Panc1 (cell line): ENCODE results near the gene FOXP2. TPM values are rescaled to one million over a fixed set of nuclear protein-coding genes. Genes with fewer than 3 reads are reported as not detected.

Experiments used
- ATAC-seq: fragments of 200-7000 bp; cut with Tn5 transposase; 2 replicates; pipeline ENCODE4 v1.9.1; 2020; ENCODE audit warnings: mild to moderate bottlenecking, moderate library complexity
- BruUV-seq: library from RNA; stranded (reverse); fragments of 400-500 nt; replicated peaks from 2 replicates; lab custom pipeline; 2021; lab: Mats Ljungman, UMichigan
- CTCF ChIA-PET: fragments of 300-600 bp; sonication (Branson Sonifier 250); formaldehyde crosslinking; loops from one replicate; lab custom pipeline; 2022; ENCODE audit warnings: antibody characterized with exemption; lab: Charles Lee
- POLR2A ChIA-PET: fragments of 300-600 bp; sonication (Branson Sonifier 250); formaldehyde crosslinking; loops from one replicate; lab custom pipeline; 2022; ENCODE audit warnings: antibody characterized with exemption; lab: Charles Lee
- DNase-seq: peaks from one replicate; pipeline ENCODE4 v3.0.0-alpha.2; 2010; ENCODE audit warnings: low read depth, low spot score
- H3K27ac ChIP-seq: 2 replicates; pipeline ENCODE4 v1.5.1; 2011; ENCODE audit warnings: mild to moderate bottlenecking, low read length, inconsistent platforms
- H3K27me3 ChIP-seq: fragments of 200-500 bp; sonication (Bioruptor generic); 2 replicates; pipeline ENCODE4 v1.6.0; 2014; ENCODE audit warnings: low read length, inconsistent platforms; ENCODE audit not compliant: control insufficient read depth, insufficient read depth
- H3K36me3 ChIP-seq: fragments of 200-500 bp; sonication (Bioruptor generic); 2 replicates; pipeline ENCODE4 v1.5.1; 2014; ENCODE audit warnings: inconsistent platforms, mild to moderate bottlenecking, low read length, moderate library complexity; ENCODE audit not compliant: control insufficient read depth, insufficient read depth
- H3K4me1 ChIP-seq: 2 replicates; pipeline ENCODE4 v1.5.1; 2011; ENCODE audit warnings: inconsistent platforms, mild to moderate bottlenecking, low read length, moderate library complexity; ENCODE audit not compliant: control insufficient read depth, insufficient read depth
- H3K4me3 ChIP-seq, 2 experiments: 2 replicates each; pipeline ENCODE4 v1.5.1; 2011 to 2012; ENCODE audit warnings: low read depth in 2 of 2, low read length in 2 of 2, mild to moderate bottlenecking in 2 of 2, inconsistent platforms in 1 of 2, moderate library complexity in 1 of 2
- H3K9me3 ChIP-seq: fragments of 200-500 bp; sonication (Bioruptor generic); 2 replicates; pipeline ENCODE4 v1.5.1; 2014; ENCODE audit warnings: low read depth, mild to moderate bottlenecking, inconsistent platforms, low read length, moderate library complexity; ENCODE audit not compliant: control insufficient read depth, insufficient read depth
- POLR2AphosphoS5 ChIP-seq: IDR thresholded peaks from 2 replicates; pipeline ENCODE4 v1.6.1; 2012; ENCODE audit warnings: mild to moderate bottlenecking, low read depth, low read length, moderate library complexity
- SIN3A ChIP-seq: IDR thresholded peaks from 2 replicates; pipeline ENCODE4 v1.6.1; 2012; ENCODE audit warnings: low read depth, mild to moderate bottlenecking, low read length, moderate library complexity, borderline replicate concordance; ENCODE audit not compliant: insufficient read depth
- TCF7L2 ChIP-seq: IDR thresholded peaks from 2 replicates; pipeline ENCODE4 v1.6.1; 2011; ENCODE audit warnings: mild to moderate bottlenecking, low read depth, low read length, inconsistent platforms
- in situ Hi-C: cut with HindIII; loops from 2 replicates; pipeline ENCODE4 v1.10.0; 2016; ENCODE audit warnings: low sequenced_read_pairs, low pct_unique_long_range_greater_than_20kb
- intact Hi-C: fragments of 100-400 bp; cut with micrococcal nuclease; formaldehyde crosslinking; loops from one replicate; pipeline ENCODE4 v1.10.0; 2022; ENCODE audit not compliant: unreplicated experiment
- total RNA-seq: library from RNA; stranded (reverse); gene quantifications from one replicate; pipeline ENCODE4 v1.2.1, GENCODE V29; 2021; ENCODE audit not compliant: unreplicated experiment
- TF ChIP-seq, protein P1 (sequence below), 2 experiments: IDR thresholded peaks; 2 replicates each; pipeline ENCODE4 v1.6.1; 2011 to 2012; ENCODE audit warnings: low read depth in 2 of 2, control low read depth in 1 of 2, low read length in 1 of 2, mild to moderate bottlenecking in 1 of 2, moderate library complexity in 1 of 2; ENCODE audit not compliant: insufficient read depth in 1 of 2
- TF ChIP-seq, protein P2 (sequence below): fragments of 450-650 bp; IDR thresholded peaks from 2 replicates; pipeline ENCODE4 v1.5.1; 2017; ENCODE audit warnings: mild to moderate bottlenecking

Gene FOXP2
- total RNA-seq, 1 experiment from 2014 or later, result 0.54 TPM

GRCh38 chr7:114659409-114660125 lies 245.0 kb downstream of the FOXP2 start:
- in situ Hi-C loops, result no loop called here
- POLR2A ChIA-PET, result no interaction called here

DNA sequence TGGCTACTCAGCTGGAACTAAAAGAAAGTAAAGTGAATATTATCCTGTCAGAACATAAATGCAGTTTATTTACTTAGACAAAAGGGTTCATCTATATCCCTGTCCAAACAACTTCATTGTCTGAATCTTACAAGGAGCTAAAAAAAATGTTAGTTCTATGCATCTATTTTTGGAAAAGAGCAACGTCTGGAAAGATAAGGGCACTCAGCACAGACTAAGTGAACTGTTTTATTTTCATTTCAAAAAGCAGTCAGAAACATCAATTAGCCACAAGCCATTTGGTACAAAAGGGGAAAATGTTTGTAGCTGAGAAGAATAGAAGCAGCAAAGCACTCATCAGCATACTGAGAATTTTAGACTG lies 245.5 kb downstream of the FOXP2 start:
- ChIA-PET POLR2A (no interaction called here), CTCF (no interaction called here)
- Histone ChIP-seq H3K9me3 (no peaks in the 10 kb centered on the region), H3K4me3 (no peak overlapping the region), H3K27ac (no peak overlapping the region; the same call in 1 of the 2 replicates), H3K27me3 (no peaks in the 10 kb centered on the region), H3K4me1 (peaks cover 3% of the 10 kb centered on the region), H3K36me3 (no peaks in the 10 kb centered on the region)
- no peak for DNase-seq
- no peak for TF ChIP-seq TCF7L2
- no peak for TF ChIP-seq POLR2AphosphoS5
- TF ChIP-seq, protein P1, sequence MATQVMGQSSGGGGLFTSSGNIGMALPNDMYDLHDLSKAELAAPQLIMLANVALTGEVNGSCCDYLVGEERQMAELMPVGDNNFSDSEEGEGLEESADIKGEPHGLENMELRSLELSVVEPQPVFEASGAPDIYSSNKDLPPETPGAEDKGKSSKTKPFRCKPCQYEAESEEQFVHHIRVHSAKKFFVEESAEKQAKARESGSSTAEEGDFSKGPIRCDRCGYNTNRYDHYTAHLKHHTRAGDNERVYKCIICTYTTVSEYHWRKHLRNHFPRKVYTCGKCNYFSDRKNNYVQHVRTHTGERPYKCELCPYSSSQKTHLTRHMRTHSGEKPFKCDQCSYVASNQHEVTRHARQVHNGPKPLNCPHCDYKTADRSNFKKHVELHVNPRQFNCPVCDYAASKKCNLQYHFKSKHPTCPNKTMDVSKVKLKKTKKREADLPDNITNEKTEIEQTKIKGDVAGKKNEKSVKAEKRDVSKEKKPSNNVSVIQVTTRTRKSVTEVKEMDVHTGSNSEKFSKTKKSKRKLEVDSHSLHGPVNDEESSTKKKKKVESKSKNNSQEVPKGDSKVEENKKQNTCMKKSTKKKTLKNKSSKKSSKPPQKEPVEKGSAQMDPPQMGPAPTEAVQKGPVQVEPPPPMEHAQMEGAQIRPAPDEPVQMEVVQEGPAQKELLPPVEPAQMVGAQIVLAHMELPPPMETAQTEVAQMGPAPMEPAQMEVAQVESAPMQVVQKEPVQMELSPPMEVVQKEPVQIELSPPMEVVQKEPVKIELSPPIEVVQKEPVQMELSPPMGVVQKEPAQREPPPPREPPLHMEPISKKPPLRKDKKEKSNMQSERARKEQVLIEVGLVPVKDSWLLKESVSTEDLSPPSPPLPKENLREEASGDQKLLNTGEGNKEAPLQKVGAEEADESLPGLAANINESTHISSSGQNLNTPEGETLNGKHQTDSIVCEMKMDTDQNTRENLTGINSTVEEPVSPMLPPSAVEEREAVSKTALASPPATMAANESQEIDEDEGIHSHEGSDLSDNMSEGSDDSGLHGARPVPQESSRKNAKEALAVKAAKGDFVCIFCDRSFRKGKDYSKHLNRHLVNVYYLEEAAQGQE (IDR thresholded peaks at IDR 0.05; ENCODE audit: insufficient read depth in 1 of 2, low read depth in 2 of 2, low read length in 1 of 2), result no peak
- TF ChIP-seq SIN3A, result no peak
- TF ChIP-seq, protein P2, sequence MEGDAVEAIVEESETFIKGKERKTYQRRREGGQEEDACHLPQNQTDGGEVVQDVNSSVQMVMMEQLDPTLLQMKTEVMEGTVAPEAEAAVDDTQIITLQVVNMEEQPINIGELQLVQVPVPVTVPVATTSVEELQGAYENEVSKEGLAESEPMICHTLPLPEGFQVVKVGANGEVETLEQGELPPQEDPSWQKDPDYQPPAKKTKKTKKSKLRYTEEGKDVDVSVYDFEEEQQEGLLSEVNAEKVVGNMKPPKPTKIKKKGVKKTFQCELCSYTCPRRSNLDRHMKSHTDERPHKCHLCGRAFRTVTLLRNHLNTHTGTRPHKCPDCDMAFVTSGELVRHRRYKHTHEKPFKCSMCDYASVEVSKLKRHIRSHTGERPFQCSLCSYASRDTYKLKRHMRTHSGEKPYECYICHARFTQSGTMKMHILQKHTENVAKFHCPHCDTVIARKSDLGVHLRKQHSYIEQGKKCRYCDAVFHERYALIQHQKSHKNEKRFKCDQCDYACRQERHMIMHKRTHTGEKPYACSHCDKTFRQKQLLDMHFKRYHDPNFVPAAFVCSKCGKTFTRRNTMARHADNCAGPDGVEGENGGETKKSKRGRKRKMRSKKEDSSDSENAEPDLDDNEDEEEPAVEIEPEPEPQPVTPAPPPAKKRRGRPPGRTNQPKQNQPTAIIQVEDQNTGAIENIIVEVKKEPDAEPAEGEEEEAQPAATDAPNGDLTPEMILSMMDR, result no peak
- intact Hi-C loops, result loop anchor here (10.0 kb wide), 1 partner anchor 155 kb away; no protein-coding TSS in a partner anchor
- ATAC-seq, result no peak
- no TSS peak for BruUV-seq
- in situ Hi-C loops, result no loop called here

More at GRCh38 chr7:114659409-114660125, 245.0 kb downstream of the FOXP2 start:
- Histone ChIP-seq H3K27me3 (no peaks in the 10 kb centered on the region), H3K27ac (no peak overlapping the region; the same call in 1 of the 2 replicates), H3K4me3 (no peak overlapping the region), H3K9me3 (no peaks in the 10 kb centered on the region), H3K4me1 (peaks cover 3% of the 10 kb centered on the region), H3K36me3 (no peaks in the 10 kb centered on the region)
- BruUV-seq, result no TSS peak
- intact Hi-C loops, result loop anchor here (10.0 kb wide), 1 partner anchor 155 kb away; no protein-coding TSS in a partner anchor
- no peak for TF ChIP-seq TCF7L2
- TF ChIP-seq, protein P2, result no peak
- TF ChIP-seq POLR2AphosphoS5, result no peak
- TF ChIP-seq, protein P1 (IDR thresholded peaks at IDR 0.05; ENCODE audit: insufficient read depth in 1 of 2, low read depth in 2 of 2, low read length in 1 of 2), result no peak
- no peak for TF ChIP-seq SIN3A
- CTCF ChIA-PET, result no interaction called here
- DNase-seq (no peak), ATAC-seq (no peak)
